ENCODE data around the gene PSKH1.

The PSKH1 gene

DNA sequence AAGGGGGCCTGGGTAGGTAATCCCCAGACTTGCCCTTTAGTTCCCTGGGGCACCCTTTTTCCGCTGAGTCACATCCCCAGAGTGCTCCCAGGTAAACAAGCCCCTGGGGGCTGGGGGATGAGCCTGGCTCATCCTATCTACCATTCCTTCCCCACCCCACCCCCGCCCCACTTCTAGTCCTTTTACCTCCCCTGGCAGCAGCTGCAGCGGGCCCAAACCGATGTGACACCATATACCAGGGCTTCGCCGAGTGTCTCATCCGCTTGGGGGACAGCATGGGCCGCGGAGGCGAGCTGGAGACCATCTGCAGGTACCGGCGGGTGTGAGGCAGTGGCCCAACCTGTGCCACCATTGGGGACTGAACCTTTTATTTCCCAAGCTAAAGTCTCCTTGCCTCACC lies 7.5 kb upstream of the PSKH1 start:
- H3K9me3 ChIP-seq (ENCODE audit: control insufficient read depth, low read length), result no peaks in the 10 kb centered on the region
- H4K8ac ChIP-seq (ENCODE audit: low read length), result no peak overlapping the region
- no peak overlapping the region for H2BK120ac ChIP-seq (ENCODE audit: low read depth, low read length)
- no peak overlapping the region for H3K4me2 ChIP-seq (ENCODE audit: low read length, poor library complexity, severe bottlenecking)
- H3K27me3 ChIP-seq (ENCODE audit: control insufficient read depth in 1 of 2, insufficient read depth in 1 of 2, low read length in 2 of 2), result no peaks in the 10 kb centered on the region
- H3K9ac ChIP-seq (ENCODE audit: low read length), result no peak overlapping the region
- no peak overlapping the region for H3K18ac ChIP-seq (ENCODE audit: low read depth in 1 of 2, low read length in 2 of 2)
- no peak for DNase-seq
- no peak overlapping the region for H3K14ac ChIP-seq (ENCODE audit: low read length in 2 of 2)
- H2AK5ac ChIP-seq (ENCODE audit: low read length, severe bottlenecking), result no peak overlapping the region
- H3K4me3 ChIP-seq (ENCODE audit: insufficient read depth in 1 of 2, low read depth in 1 of 2, low read length in 2 of 2), result no peak overlapping the region
- no peak overlapping the region for H2BK15ac ChIP-seq (ENCODE audit: low read depth, poor library complexity, severe bottlenecking)
- H3K23ac ChIP-seq (ENCODE audit: low read length in 2 of 2), result no peak overlapping the region
- WGBS, result 92% methylated on average over 12 of the region's 12 CpGs
- H3K79me1 ChIP-seq (replicated peaks; ENCODE audit: low read length, poor library complexity, severe bottlenecking), result peaks cover 11% of the 10 kb centered on the region
- no peak overlapping the region for H4K91ac ChIP-seq (ENCODE audit: low read length)
- peaks cover 39 to 72% of the 10 kb centered on the region in 2 experiments for H3K36me3 ChIP-seq (ENCODE audit: control insufficient read depth in 1 of 2, insufficient read depth in 2 of 2, low read depth in 1 of 2, low read length in 2 of 2)
- no peak overlapping the region for H2BK12ac ChIP-seq (ENCODE audit: low read length in 2 of 2)
- no peak overlapping the region for H3K27ac ChIP-seq (ENCODE audit: low read length, poor library complexity, severe bottlenecking)
- no peak overlapping the region for H2BK5ac ChIP-seq (ENCODE audit: low read depth, low read length, poor library complexity, severe bottlenecking)
- H3K4me1 ChIP-seq (ENCODE audit: control insufficient read depth, insufficient read depth, low read depth, low read length), result peaks cover 9% of the 10 kb centered on the region
- H3K4ac ChIP-seq (ENCODE audit: low read depth in 1 of 2, low read length in 2 of 2), result no peak overlapping the region
- no peak overlapping the region for H2AFZ ChIP-seq (ENCODE audit: low read depth, low read length)

GRCh38 chr16:67885976-67886375 lies 7.1 kb upstream of the PSKH1 start:
- Histone ChIP-seq H3K4me3 (ENCODE audit: insufficient read depth in 1 of 2, low read depth in 1 of 2, low read length in 2 of 2) (no peak overlapping the region), H4K91ac (ENCODE audit: low read length) (no peak overlapping the region), H3K9me3 (ENCODE audit: control insufficient read depth, low read length) (no peaks in the 10 kb centered on the region), H3K4me1 (ENCODE audit: control insufficient read depth, insufficient read depth, low read depth, low read length) (peaks cover 9% of the 10 kb centered on the region), H4K8ac (ENCODE audit: low read length) (no peak overlapping the region), H3K9ac (ENCODE audit: low read length) (no peak overlapping the region), H2BK15ac (ENCODE audit: low read depth, poor library complexity, severe bottlenecking) (no peak overlapping the region), H3K27ac (ENCODE audit: low read length, poor library complexity, severe bottlenecking) (no peak overlapping the region), H3K27me3 (ENCODE audit: control insufficient read depth in 1 of 2, insufficient read depth in 1 of 2, low read length in 2 of 2) (no peaks in the 10 kb centered on the region), H2AK5ac (ENCODE audit: low read length, severe bottlenecking) (no peak overlapping the region), H3K36me3 (ENCODE audit: control insufficient read depth in 1 of 2, insufficient read depth in 2 of 2, low read depth in 1 of 2, low read length in 2 of 2) (peaks cover 35 to 67% of the 10 kb centered on the region in 2 experiments), H3K23ac (ENCODE audit: low read length in 2 of 2) (no peak overlapping the region), H3K4ac (ENCODE audit: low read depth in 1 of 2, low read length in 2 of 2) (no peak overlapping the region), H2BK120ac (ENCODE audit: low read depth, low read length) (no peak overlapping the region), H2BK12ac (ENCODE audit: low read length in 2 of 2) (no peak overlapping the region), H2AFZ (ENCODE audit: low read depth, low read length) (no peak overlapping the region), H3K79me1 (replicated peaks; ENCODE audit: low read length, poor library complexity, severe bottlenecking) (peaks cover 10% of the 10 kb centered on the region), H3K18ac (ENCODE audit: low read depth in 1 of 2, low read length in 2 of 2) (no peak overlapping the region), H2BK5ac (ENCODE audit: low read depth, low read length, poor library complexity, severe bottlenecking) (no peak overlapping the region), H3K4me2 (ENCODE audit: low read length, poor library complexity, severe bottlenecking) (no peak overlapping the region), H3K14ac (ENCODE audit: low read length in 2 of 2) (no peak overlapping the region)
- DNase-seq, result no peak
- 96% methylated on average over 17 of the region's 19 CpGs for WGBS

DNA sequence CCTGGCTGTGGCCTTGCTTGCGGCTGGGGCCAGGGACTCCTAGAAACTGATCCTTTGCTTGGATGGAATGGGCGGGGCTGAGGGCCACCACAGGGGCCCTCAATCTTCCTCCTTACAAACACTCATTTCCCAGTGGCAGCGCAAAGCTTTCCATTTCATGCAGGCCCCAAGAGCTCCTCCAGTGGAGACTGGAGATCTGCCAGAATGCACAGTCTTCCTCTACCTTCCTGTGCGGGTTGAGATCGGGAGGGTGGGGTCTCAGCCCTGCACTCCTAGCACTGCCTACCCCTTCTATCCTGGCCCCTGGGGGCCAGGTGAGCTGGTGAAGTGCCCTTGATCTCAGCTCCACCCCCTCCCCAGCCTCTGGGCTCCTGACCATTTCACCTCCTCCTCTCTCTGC lies 6.7 kb upstream of the PSKH1 start:
- Histone ChIP-seq H3K14ac (ENCODE audit: low read length in 2 of 2) (no peak overlapping the region), H4K91ac (ENCODE audit: low read length) (no peak overlapping the region), H2BK12ac (ENCODE audit: low read length in 2 of 2) (no peak overlapping the region), H3K9me3 (ENCODE audit: control insufficient read depth, low read length) (no peaks in the 10 kb centered on the region), H3K36me3 (ENCODE audit: control insufficient read depth in 1 of 2, insufficient read depth in 2 of 2, low read depth in 1 of 2, low read length in 2 of 2) (peaks cover 31 to 63% of the 10 kb centered on the region in 2 experiments), H2BK5ac (ENCODE audit: low read depth, low read length, poor library complexity, severe bottlenecking) (no peak overlapping the region), H3K27ac (ENCODE audit: low read length, poor library complexity, severe bottlenecking) (no peak overlapping the region), H3K4ac (ENCODE audit: low read depth in 1 of 2, low read length in 2 of 2) (no peak overlapping the region), H2BK120ac (ENCODE audit: low read depth, low read length) (no peak overlapping the region), H2AFZ (ENCODE audit: low read depth, low read length) (no peak overlapping the region), H2BK15ac (ENCODE audit: low read depth, poor library complexity, severe bottlenecking) (no peak overlapping the region), H3K4me2 (ENCODE audit: low read length, poor library complexity, severe bottlenecking) (no peak overlapping the region), H3K27me3 (ENCODE audit: control insufficient read depth in 1 of 2, insufficient read depth in 1 of 2, low read length in 2 of 2) (no peaks in the 10 kb centered on the region), H3K4me1 (ENCODE audit: control insufficient read depth, insufficient read depth, low read depth, low read length) (peaks cover 9% of the 10 kb centered on the region), H3K18ac (ENCODE audit: low read depth in 1 of 2, low read length in 2 of 2) (no peak overlapping the region), H4K8ac (ENCODE audit: low read length) (no peak overlapping the region), H2AK5ac (ENCODE audit: low read length, severe bottlenecking) (no peak overlapping the region), H3K4me3 (ENCODE audit: insufficient read depth in 1 of 2, low read depth in 1 of 2, low read length in 2 of 2) (no peak overlapping the region), H3K79me1 (replicated peaks; ENCODE audit: low read length, poor library complexity, severe bottlenecking) (peaks cover 10% of the 10 kb centered on the region), H3K9ac (ENCODE audit: low read length) (no peak overlapping the region), H3K23ac (ENCODE audit: low read length in 2 of 2) (no peak overlapping the region)
- WGBS, result 91% methylated on average over 5 of the region's 5 CpGs
- DNase-seq, result no peak

- Histone ChIP-seq H2BK5ac (ENCODE audit: low read depth, low read length, poor library complexity, severe bottlenecking) (peak overlapping the region; percentile 20), H3K14ac (ENCODE audit: low read length in 2 of 2) (no peak overlapping the region), H2AFZ (ENCODE audit: low read depth, low read length) (no peak overlapping the region), H3K4me3 (ENCODE audit: insufficient read depth in 1 of 2, low read depth in 1 of 2, low read length in 2 of 2) (no peak overlapping the region), H3K9ac (ENCODE audit: low read length) (no peak overlapping the region), H2BK120ac (ENCODE audit: low read depth, low read length) (no peak overlapping the region), H3K9me3 (ENCODE audit: control insufficient read depth, low read length) (no peaks in the 10 kb centered on the region), H3K27ac (ENCODE audit: low read length, poor library complexity, severe bottlenecking) (no peak overlapping the region), H2AK5ac (ENCODE audit: low read length, severe bottlenecking) (no peak overlapping the region), H3K4me2 (ENCODE audit: low read length, poor library complexity, severe bottlenecking) (no peak overlapping the region), H3K23ac (ENCODE audit: low read length in 2 of 2) (no peak overlapping the region), H3K4me1 (ENCODE audit: control insufficient read depth, insufficient read depth, low read depth, low read length) (peaks cover 11% of the 10 kb centered on the region), H2BK15ac (ENCODE audit: low read depth, poor library complexity, severe bottlenecking) (no peak overlapping the region), H3K27me3 (ENCODE audit: control insufficient read depth in 1 of 2, insufficient read depth in 1 of 2, low read length in 2 of 2) (no peaks in the 10 kb centered on the region), H3K18ac (ENCODE audit: low read depth in 1 of 2, low read length in 2 of 2) (no peak overlapping the region), H4K8ac (ENCODE audit: low read length) (no peak overlapping the region), H3K79me1 (replicated peaks; ENCODE audit: low read length, poor library complexity, severe bottlenecking) (peaks cover 10% of the 10 kb centered on the region), H4K91ac (ENCODE audit: low read length) (no peak overlapping the region), H2BK12ac (ENCODE audit: low read length in 2 of 2) (no peak overlapping the region), H3K4ac (ENCODE audit: low read depth in 1 of 2, low read length in 2 of 2) (no peak overlapping the region), H3K36me3 (ENCODE audit: control insufficient read depth in 1 of 2, insufficient read depth in 2 of 2, low read depth in 1 of 2, low read length in 2 of 2) (peaks cover 12 to 44% of the 10 kb centered on the region in 2 experiments)
- no peak for DNase-seq
- WGBS, result 75% methylated on average over 1 of the region's 3 CpGs
These were observed 4.7 kb upstream of the PSKH1 start for GRCh38 chr16:67888331-67888730.
